Measurements from ENCODE around the gene SFMBT2. TPM values are rescaled to one million over a fixed set of nuclear protein-coding genes. Genes with fewer than 3 reads are reported as not detected.

SFMBT2 gene
- total and polyA plus RNA-seq, 2 of the 13 experiments (the other 11 are each of a cell fraction or from before 2014, with no cell fraction given) = 0.01 to 0.02 TPM

- TF ChIP-seq, protein P1, sequence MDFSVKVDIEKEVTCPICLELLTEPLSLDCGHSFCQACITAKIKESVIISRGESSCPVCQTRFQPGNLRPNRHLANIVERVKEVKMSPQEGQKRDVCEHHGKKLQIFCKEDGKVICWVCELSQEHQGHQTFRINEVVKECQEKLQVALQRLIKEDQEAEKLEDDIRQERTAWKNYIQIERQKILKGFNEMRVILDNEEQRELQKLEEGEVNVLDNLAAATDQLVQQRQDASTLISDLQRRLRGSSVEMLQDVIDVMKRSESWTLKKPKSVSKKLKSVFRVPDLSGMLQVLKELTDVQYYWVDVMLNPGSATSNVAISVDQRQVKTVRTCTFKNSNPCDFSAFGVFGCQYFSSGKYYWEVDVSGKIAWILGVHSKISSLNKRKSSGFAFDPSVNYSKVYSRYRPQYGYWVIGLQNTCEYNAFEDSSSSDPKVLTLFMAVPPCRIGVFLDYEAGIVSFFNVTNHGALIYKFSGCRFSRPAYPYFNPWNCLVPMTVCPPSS (IDR thresholded peaks at IDR 0.05) = no peak
- TF ChIP-seq MIER3 (CRISPR knock-in tag; IDR thresholded peaks at IDR 0.05; ENCODE audit: borderline replicate concordance) (no peak), HDAC6 (IDR thresholded peaks at IDR 0.05; ENCODE audit: low read depth, low read length) (no peak), ETV6 (CRISPR knock-in tag; conservative IDR thresholded peaks at IDR 0.05) (no peak), NCOR1 (IDR thresholded peaks at IDR 0.05; ENCODE audit: borderline replicate concordance, low read length) (no peak), SRF (IDR thresholded peaks at IDR 0.05; ENCODE audit: low read depth, low read length) (no peak), MIXL1 (CRISPR knock-in tag; IDR thresholded peaks at IDR 0.05) (no peak)
These were observed 146.5 kb downstream of the SFMBT2 start (continued) for GRCh38 chr10:7264313-7264756.

DNA sequence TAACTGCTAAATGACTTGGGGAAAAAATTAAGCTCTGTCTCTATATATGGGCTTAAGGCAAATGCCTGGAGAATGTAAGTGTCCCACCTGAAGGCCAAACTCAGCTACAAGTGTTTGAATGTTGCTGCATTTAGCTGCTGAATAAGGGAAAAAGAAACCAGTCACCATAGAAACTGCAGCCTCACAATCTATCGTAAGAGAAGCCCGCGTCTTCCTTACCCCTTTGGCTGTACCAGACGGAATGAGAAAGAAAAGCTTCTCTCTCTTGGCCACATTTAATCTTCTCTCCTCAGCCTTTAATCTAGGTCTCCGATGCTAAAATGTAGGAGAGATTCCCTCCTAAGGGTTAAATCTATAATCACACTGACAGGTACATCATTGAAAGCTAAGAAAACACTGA is 147.2 kb downstream of the SFMBT2 start:
- FAIRE-seq = no peak
- Histone ChIP-seq H3K36me3 (replicated peaks in 1 of 2; ENCODE audit: control insufficient read depth in 1 of 2, insufficient read depth in 2 of 2, low read length in 2 of 2) (no peaks in the 10 kb centered on the region), H3K27me3 (ENCODE audit: control insufficient read depth in 1 of 2, insufficient read depth in 2 of 2, low read length in 2 of 2) (peaks cover 0 to 6% of the 10 kb centered on the region in 2 experiments; a peak in 2 of 5 replicates), H3K79me2 (ENCODE audit: insufficient read depth, low read length) (no peaks in the 10 kb centered on the region), H3K4me2 (ENCODE audit: low read depth, low read length) (no peak overlapping the region), H3K27ac (ENCODE audit: extremely low read length, insufficient read depth, low read length) (no peak overlapping the region), H3K4me3 (replicated peaks in 1 of 3; ENCODE audit: insufficient read depth in 1 of 3, low read depth in 2 of 3, low read length in 3 of 3) (no peak overlapping the region), H4K20me1 (ENCODE audit: insufficient read depth, low read length) (no peaks in the 10 kb centered on the region), H3K4me1 (ENCODE audit: insufficient read depth, low read length) (no peaks in the 10 kb centered on the region), H3K9me3 (ENCODE audit: low read length) (no peaks in the 10 kb centered on the region), H2AFZ (ENCODE audit: low read length) (no peak overlapping the region), H3K9ac (ENCODE audit: insufficient read depth, low read depth, low read length) (no peak overlapping the region)
- WGBS (ENCODE audit: low lambda C conversion rate) = 50% methylated on average over 5 of the region's 5 CpGs
- ATAC-seq = no peak
- BruUV-seq (replicated peaks) = no TSS peak
- no peak for TF ChIP-seq HNRNPLL (IDR thresholded peaks at IDR 0.05; ENCODE audit: low read depth, low read length, poor library complexity, severe bottlenecking)
- no peak for TF ChIP-seq ZFP1 (CRISPR knock-in tag; IDR thresholded peaks at IDR 0.05)
- no peak for TF ChIP-seq PAXIP1 (CRISPR knock-in tag; conservative IDR thresholded peaks at IDR 0.05)
- no peak for TF ChIP-seq NFATC3 (CRISPR knock-in tag; IDR thresholded peaks at IDR 0.05)
- no peak for TF ChIP-seq HBP1 (CRISPR knock-in tag; IDR thresholded peaks at IDR 0.05; ENCODE audit: low read depth)
- TF ChIP-seq PPARG (CRISPR knock-in tag; conservative IDR thresholded peaks at IDR 0.05) = no peak
- TF ChIP-seq NFKBIZ (CRISPR knock-in tag; IDR thresholded peaks at IDR 0.05) = no peak
- TF ChIP-seq NPAS2 (CRISPR knock-in tag; IDR thresholded peaks at IDR 0.05; ENCODE audit: borderline replicate concordance) = no peak
- no peak for TF ChIP-seq MZF1 (CRISPR knock-in tag; IDR thresholded peaks at IDR 0.05; ENCODE audit: borderline replicate concordance)
- intact Hi-C loops (cut with micrococcal nuclease; ENCODE audit: unreplicated experiment) = no loop called here
- in situ Hi-C loops (cut with HindIII; ENCODE audit: extremely low pct_ligation_motif_present, low pct_unique_long_range_greater_than_20kb) = no loop called here
- POLR2A ChIA-PET = no interaction called here
- no peak for DNase-seq (ENCODE audit: low spot score)
- CTCF ChIA-PET (ENCODE audit: low intra/inter-chr PET ratio, low total read pairs) = no interaction called here

All from HepG2 (cell line).